ENCODE results near the gene ING1. TPM values are rescaled to one million over a fixed set of nuclear protein-coding genes. Genes with fewer than 3 reads are reported as not detected.
"Not testable (repeated sequence)": the region's sequence is repeated elsewhere in the genome, so short reads cannot be mapped to it uniquely, and the experiment has no call there.

Gene ING1
- total RNA-seq, 2 donors from 2014 or later: 11.6 to 26.3 TPM

- Histone ChIP-seq H3K36me3 (peaks cover 39% of the 10 kb centered on the region), H3K27ac (no peak overlapping the region), H3K9me3 (no peaks in the 10 kb centered on the region), H3K4me1 (ENCODE audit: control insufficient read depth in 1 of 2, low read depth in 2 of 2) (peaks cover 10 to 25% of the 10 kb centered on the region in 2 donors), H3K4me3 (no peak overlapping the region), H3K27me3 (replicated peaks; ENCODE audit: insufficient read depth) (no peaks in the 10 kb centered on the region)
- DNase-seq (ENCODE audit: low spot score): no peak
- no peak for ATAC-seq (ENCODE audit: insufficient number of reproducible peaks, low FRiP score, low read depth)
- no peak for TF ChIP-seq CTCF (IDR thresholded peaks at IDR 0.05)
Measured at GRCh38 chr13:110700641-110701040, 12.9 kb upstream of the ING1 start.

GRCh38 chr13:110701061-110701460 is 12.4 kb upstream of the ING1 start:
- H3K9me3 ChIP-seq; H3K27me3 ChIP-seq (replicated peaks; ENCODE audit: insufficient read depth); H3K4me3 ChIP-seq; H3K27ac ChIP-seq; DNase-seq (ENCODE audit: low spot score); ATAC-seq (ENCODE audit: insufficient number of reproducible peaks, low FRiP score, low read depth): not testable (repeated sequence)
- Histone ChIP-seq H3K4me1 (ENCODE audit: control insufficient read depth in 1 of 2, low read depth in 2 of 2) (peaks cover 10 to 25% of the 10 kb centered on the region in 2 donors), H3K36me3 (peaks cover 39% of the 10 kb centered on the region)

GRCh38 chr13:110702089-110702488 is 11.4 kb upstream of the ING1 start:
- DNase-seq (ENCODE audit: low spot score): no peak
- no peak for TF ChIP-seq CTCF (IDR thresholded peaks at IDR 0.05)
- H3K9me3 ChIP-seq: no peaks in the 10 kb centered on the region
- H3K36me3 ChIP-seq: peaks cover 39% of the 10 kb centered on the region
- ATAC-seq (ENCODE audit: insufficient number of reproducible peaks, low FRiP score, low read depth): no peak
- H3K27ac ChIP-seq: no peak overlapping the region
- H3K27me3 ChIP-seq (replicated peaks; ENCODE audit: insufficient read depth): no peaks in the 10 kb centered on the region
- peaks cover 10 to 32% of the 10 kb centered on the region in 2 donors for H3K4me1 ChIP-seq (ENCODE audit: control insufficient read depth in 1 of 2, low read depth in 2 of 2)
- no peak overlapping the region for H3K4me3 ChIP-seq

GRCh38 chr13:110702591-110703526 is 10.6 kb upstream of the ING1 start:
- no peaks in the 10 kb centered on the region for H3K27me3 ChIP-seq (replicated peaks; ENCODE audit: insufficient read depth)
- no peaks in the 10 kb centered on the region for H3K9me3 ChIP-seq
- H3K27ac ChIP-seq: no peak overlapping the region
- no peak overlapping the region for H3K4me3 ChIP-seq
- no peak for ATAC-seq (ENCODE audit: insufficient number of reproducible peaks, low FRiP score, low read depth)
- DNase-seq (ENCODE audit: low spot score): no peak
- TF ChIP-seq CTCF (IDR thresholded peaks at IDR 0.05): no peak
- peaks cover 33% of the 10 kb centered on the region for H3K36me3 ChIP-seq
- peaks cover 10 to 32% of the 10 kb centered on the region in 2 donors for H3K4me1 ChIP-seq (ENCODE audit: control insufficient read depth in 1 of 2, low read depth in 2 of 2)

- H3K36me3 ChIP-seq: peaks cover 9% of the 10 kb centered on the region
- no peaks in the 10 kb centered on the region for H3K27me3 ChIP-seq (replicated peaks; ENCODE audit: insufficient read depth)
- no peaks in the 10 kb centered on the region for H3K9me3 ChIP-seq
- peaks cover 10 to 32% of the 10 kb centered on the region in 2 donors for H3K4me1 ChIP-seq (ENCODE audit: control insufficient read depth in 1 of 2, low read depth in 2 of 2)
- TF ChIP-seq CTCF (IDR thresholded peaks at IDR 0.05): no peak
- DNase-seq (ENCODE audit: low spot score) (no peak), ATAC-seq (ENCODE audit: insufficient number of reproducible peaks, low FRiP score, low read depth) (no peak)
- H3K27ac ChIP-seq: peak overlapping the region; percentile 70 to 72
- peak overlapping the region; percentile 89 for H3K4me3 ChIP-seq
Measured at GRCh38 chr13:110705356-110705825, 8.1 kb upstream of the ING1 start.

Measured in thoracic aorta (tissue), 2 donors.